Ishikawa (cell line): ENCODE measurements around the gene RABGAP1L.

Experiments
- NFIC ChIP-seq: IDR thresholded peaks from 2 replicates; pipeline ENCODE4 v1.6.1; 2012
- ZBTB7A ChIP-seq: IDR thresholded peaks from 2 replicates; pipeline ENCODE4 v1.6.1; 2012; ENCODE audit warnings: low read depth
- TF ChIP-seq, protein P1 (sequence below): IDR thresholded peaks from 2 replicates; pipeline ENCODE4 v1.6.1; 2012; ENCODE audit warnings: low read depth, mild to moderate bottlenecking

DNA sequence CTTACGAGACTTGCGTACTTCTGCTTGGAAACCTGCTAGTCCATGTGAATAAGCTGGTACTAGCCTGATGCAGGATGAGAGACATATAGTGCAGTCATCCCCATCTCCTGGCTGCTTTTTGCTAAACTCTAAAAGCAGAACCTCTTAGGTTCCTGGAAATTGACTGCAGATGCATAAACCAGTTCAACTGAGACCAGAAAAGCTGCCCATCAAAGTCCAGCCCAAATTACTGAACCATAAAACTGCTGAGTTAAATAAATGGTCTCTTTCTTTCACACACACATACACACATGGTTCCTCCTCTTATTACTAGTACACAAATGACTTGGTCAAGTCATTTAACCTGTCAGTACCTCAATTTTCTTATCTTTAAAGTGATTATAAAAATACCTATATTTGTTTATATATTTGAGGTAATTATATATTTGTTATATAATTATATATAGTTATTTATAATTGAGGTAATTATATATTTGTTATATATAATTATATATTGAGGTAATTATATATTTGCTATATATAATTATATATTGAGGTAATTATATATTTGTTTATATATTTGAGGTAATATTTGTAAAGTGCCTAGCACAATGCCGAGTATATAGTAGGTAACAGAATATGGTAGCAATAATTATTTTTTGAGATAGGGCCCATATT lies 25.2 kb upstream of the RABGAP1L start:
- TF ChIP-seq, protein P1, sequence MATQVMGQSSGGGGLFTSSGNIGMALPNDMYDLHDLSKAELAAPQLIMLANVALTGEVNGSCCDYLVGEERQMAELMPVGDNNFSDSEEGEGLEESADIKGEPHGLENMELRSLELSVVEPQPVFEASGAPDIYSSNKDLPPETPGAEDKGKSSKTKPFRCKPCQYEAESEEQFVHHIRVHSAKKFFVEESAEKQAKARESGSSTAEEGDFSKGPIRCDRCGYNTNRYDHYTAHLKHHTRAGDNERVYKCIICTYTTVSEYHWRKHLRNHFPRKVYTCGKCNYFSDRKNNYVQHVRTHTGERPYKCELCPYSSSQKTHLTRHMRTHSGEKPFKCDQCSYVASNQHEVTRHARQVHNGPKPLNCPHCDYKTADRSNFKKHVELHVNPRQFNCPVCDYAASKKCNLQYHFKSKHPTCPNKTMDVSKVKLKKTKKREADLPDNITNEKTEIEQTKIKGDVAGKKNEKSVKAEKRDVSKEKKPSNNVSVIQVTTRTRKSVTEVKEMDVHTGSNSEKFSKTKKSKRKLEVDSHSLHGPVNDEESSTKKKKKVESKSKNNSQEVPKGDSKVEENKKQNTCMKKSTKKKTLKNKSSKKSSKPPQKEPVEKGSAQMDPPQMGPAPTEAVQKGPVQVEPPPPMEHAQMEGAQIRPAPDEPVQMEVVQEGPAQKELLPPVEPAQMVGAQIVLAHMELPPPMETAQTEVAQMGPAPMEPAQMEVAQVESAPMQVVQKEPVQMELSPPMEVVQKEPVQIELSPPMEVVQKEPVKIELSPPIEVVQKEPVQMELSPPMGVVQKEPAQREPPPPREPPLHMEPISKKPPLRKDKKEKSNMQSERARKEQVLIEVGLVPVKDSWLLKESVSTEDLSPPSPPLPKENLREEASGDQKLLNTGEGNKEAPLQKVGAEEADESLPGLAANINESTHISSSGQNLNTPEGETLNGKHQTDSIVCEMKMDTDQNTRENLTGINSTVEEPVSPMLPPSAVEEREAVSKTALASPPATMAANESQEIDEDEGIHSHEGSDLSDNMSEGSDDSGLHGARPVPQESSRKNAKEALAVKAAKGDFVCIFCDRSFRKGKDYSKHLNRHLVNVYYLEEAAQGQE, result no peak
- TF ChIP-seq NFIC (no peak), ZBTB7A (no peak)
